OCI-LY7 (cell line): ENCODE data around the gene HS3ST2.

Experiments
- EZH2phosphoT487 ChIP-seq: fragments of 200-600 bp; sonication (generic); IDR thresholded peaks from 2 replicates; pipeline ENCODE4 v1.6.1; 2018; ENCODE audit warnings: low read depth, borderline replicate concordance, mild to moderate bottlenecking, mixed run types, antibody characterized with exemption, low read length, moderate library complexity, mixed read lengths
- TF ChIP-seq, protein P1 (sequence below): fragments of 200-600 bp; sonication (generic); conservative IDR thresholded peaks from 2 replicates; pipeline ENCODE4 v1.5.1; 2014; ENCODE audit warnings: mild to moderate bottlenecking, antibody characterized with exemption, low read length, moderate library complexity, mixed read lengths

DNA sequence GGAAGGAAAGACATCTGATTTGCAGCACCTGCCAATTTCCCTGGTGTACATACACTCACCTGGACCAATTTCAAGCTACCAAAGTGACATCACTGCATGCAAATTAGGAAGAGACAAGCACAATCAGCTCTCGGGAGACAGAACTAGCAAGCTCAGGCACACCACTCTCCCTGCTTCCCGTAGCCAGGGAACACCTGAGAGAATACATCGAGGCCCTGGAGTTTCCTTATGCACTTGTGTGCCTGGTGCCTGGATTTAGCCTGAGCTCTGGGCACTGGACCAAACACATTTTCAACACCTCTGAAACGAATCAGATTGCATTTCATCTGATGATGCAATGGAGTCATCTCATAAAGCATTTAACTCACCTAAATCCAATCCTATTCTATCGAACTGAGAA, 110.5 kb downstream of the HS3ST2 start:
- TF ChIP-seq, protein P1, sequence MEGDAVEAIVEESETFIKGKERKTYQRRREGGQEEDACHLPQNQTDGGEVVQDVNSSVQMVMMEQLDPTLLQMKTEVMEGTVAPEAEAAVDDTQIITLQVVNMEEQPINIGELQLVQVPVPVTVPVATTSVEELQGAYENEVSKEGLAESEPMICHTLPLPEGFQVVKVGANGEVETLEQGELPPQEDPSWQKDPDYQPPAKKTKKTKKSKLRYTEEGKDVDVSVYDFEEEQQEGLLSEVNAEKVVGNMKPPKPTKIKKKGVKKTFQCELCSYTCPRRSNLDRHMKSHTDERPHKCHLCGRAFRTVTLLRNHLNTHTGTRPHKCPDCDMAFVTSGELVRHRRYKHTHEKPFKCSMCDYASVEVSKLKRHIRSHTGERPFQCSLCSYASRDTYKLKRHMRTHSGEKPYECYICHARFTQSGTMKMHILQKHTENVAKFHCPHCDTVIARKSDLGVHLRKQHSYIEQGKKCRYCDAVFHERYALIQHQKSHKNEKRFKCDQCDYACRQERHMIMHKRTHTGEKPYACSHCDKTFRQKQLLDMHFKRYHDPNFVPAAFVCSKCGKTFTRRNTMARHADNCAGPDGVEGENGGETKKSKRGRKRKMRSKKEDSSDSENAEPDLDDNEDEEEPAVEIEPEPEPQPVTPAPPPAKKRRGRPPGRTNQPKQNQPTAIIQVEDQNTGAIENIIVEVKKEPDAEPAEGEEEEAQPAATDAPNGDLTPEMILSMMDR: no peak
- TF ChIP-seq EZH2phosphoT487: no peak
